SU-DHL-6 (cell line): ENCODE results near the gene FAM174A.

ENCODE experiments used
- CTCF ChIP-seq: fragments of 200-600 bp; sonication (generic); IDR thresholded peaks from one replicate; pipeline ENCODE4 v1.5.1; 2017; ENCODE audit warnings: antibody characterized with exemption, mild to moderate bottlenecking, low read length, moderate library complexity; ENCODE audit not compliant: insufficient read depth, poor library complexity, severe bottlenecking
- EZH2phosphoT487 ChIP-seq: fragments of 200-600 bp; sonication (generic), shearing (Covaris generic); conservative IDR thresholded peaks from 2 replicates; pipeline ENCODE4 v1.6.1; 2018; ENCODE audit warnings: mild to moderate bottlenecking, antibody characterized with exemption, low read length, moderate library complexity, mixed read lengths

GRCh38 chr5:100553209-100553608, 18.0 kb downstream of the FAM174A start:
- TF ChIP-seq CTCF (no peak), EZH2phosphoT487 (no peak)
